Effector memory CD4-positive, alpha-beta T cell (primary cell): ENCODE results near the gene HS3ST5.

ENCODE experiments used
- DNase-seq, 3 donors: peaks; one replicate each; pipeline ENCODE4 v3.0.0-alpha.2; 2020
- H3K27ac ChIP-seq: 2 replicates; pipeline ENCODE4 v1.7.0; 2013; ENCODE audit warnings: mild to moderate bottlenecking, low read length, moderate library complexity; ENCODE audit not compliant: insufficient read depth, poor library complexity, severe bottlenecking
- H3K27me3 ChIP-seq: replicated peaks from 2 replicates; pipeline ENCODE4 v1.7.0; 2013; ENCODE audit warnings: mild to moderate bottlenecking, low read length; ENCODE audit not compliant: insufficient read depth, control insufficient read depth, poor library complexity, severe bottlenecking
- H3K36me3 ChIP-seq: 2 replicates; pipeline ENCODE4 v1.7.0; 2013; ENCODE audit warnings: mild to moderate bottlenecking, low read length, moderate library complexity; ENCODE audit not compliant: control insufficient read depth, insufficient read depth
- H3K4me1 ChIP-seq: 2 replicates; pipeline ENCODE4 v1.7.0; 2013; ENCODE audit warnings: low read length, mild to moderate bottlenecking; ENCODE audit not compliant: control insufficient read depth, insufficient read depth, poor library complexity, severe bottlenecking
- H3K4me3 ChIP-seq: 2 replicates; pipeline ENCODE4 v1.7.0; 2013; ENCODE audit warnings: low read length, low read depth, mild to moderate bottlenecking; ENCODE audit not compliant: insufficient read depth, poor library complexity, severe bottlenecking
- H3K9me3 ChIP-seq: 2 replicates; pipeline ENCODE4 v1.7.0; 2013; ENCODE audit warnings: mild to moderate bottlenecking, low read length, moderate library complexity; ENCODE audit not compliant: control insufficient read depth

Gene HS3ST5

GRCh38 chr6:114068771-114069170 is 274.1 kb downstream of the HS3ST5 start:
- Histone ChIP-seq H3K27me3 (no peaks in the 10 kb centered on the region), H3K4me1 (no peaks in the 10 kb centered on the region), H3K27ac (no peak overlapping the region)

GRCh38 chr6:114068116-114068515 is 274.7 kb downstream of the HS3ST5 start:
- DNase-seq, result no peak
- Histone ChIP-seq H3K27ac (no peak overlapping the region), H3K9me3 (no peaks in the 10 kb centered on the region), H3K4me1 (no peaks in the 10 kb centered on the region), H3K36me3 (no peaks in the 10 kb centered on the region), H3K27me3 (no peaks in the 10 kb centered on the region), H3K4me3 (no peak overlapping the region)

More at GRCh38 chr6:114068771-114069170, 274.1 kb downstream of the HS3ST5 start:
- H3K9me3 ChIP-seq, result no peaks in the 10 kb centered on the region
- DNase-seq, result no peak
- H3K36me3 ChIP-seq, result no peaks in the 10 kb centered on the region
- H3K4me3 ChIP-seq, result no peak overlapping the region

GRCh38 chr6:114064862-114065261 is 278.0 kb downstream of the HS3ST5 start:
- Histone ChIP-seq H3K4me3 (no peak overlapping the region), H3K4me1 (no peaks in the 10 kb centered on the region), H3K36me3 (no peaks in the 10 kb centered on the region), H3K27ac (no peak overlapping the region), H3K27me3 (no peaks in the 10 kb centered on the region), H3K9me3 (no peaks in the 10 kb centered on the region)
- no peak for DNase-seq

- no peak for DNase-seq
- no peak overlapping the region for H3K27ac ChIP-seq
- no peaks in the 10 kb centered on the region for H3K4me1 ChIP-seq
- H3K27me3 ChIP-seq, result no peaks in the 10 kb centered on the region
- H3K4me3 ChIP-seq, result no peak overlapping the region
- H3K9me3 ChIP-seq, result no peaks in the 10 kb centered on the region
- H3K36me3 ChIP-seq, result no peaks in the 10 kb centered on the region
Observed at GRCh38 chr6:114063956-114064355, 278.9 kb downstream of the HS3ST5 start.

GRCh38 chr6:114062199-114062598 is 280.6 kb downstream of the HS3ST5 start:
- no peaks in the 10 kb centered on the region for H3K36me3 ChIP-seq
- no peak for DNase-seq
- H3K9me3 ChIP-seq, result no peaks in the 10 kb centered on the region
- H3K27ac ChIP-seq, result no peak overlapping the region
- no peaks in the 10 kb centered on the region for H3K27me3 ChIP-seq
- no peaks in the 10 kb centered on the region for H3K4me1 ChIP-seq
- no peak overlapping the region for H3K4me3 ChIP-seq

- no peak overlapping the region for H3K27ac ChIP-seq
- no peak overlapping the region for H3K4me3 ChIP-seq
- DNase-seq, result no peak
- no peaks in the 10 kb centered on the region for H3K9me3 ChIP-seq
- no peaks in the 10 kb centered on the region for H3K36me3 ChIP-seq
- H3K4me1 ChIP-seq, result no peaks in the 10 kb centered on the region
- H3K27me3 ChIP-seq, result no peaks in the 10 kb centered on the region
Observed at GRCh38 chr6:114061741-114062140, 281.1 kb downstream of the HS3ST5 start.

GRCh38 chr6:114061116-114061515 is 281.7 kb downstream of the HS3ST5 start:
- H3K36me3 ChIP-seq, result no peaks in the 10 kb centered on the region
- no peak overlapping the region for H3K4me3 ChIP-seq
- no peak for DNase-seq
- H3K4me1 ChIP-seq, result no peaks in the 10 kb centered on the region
- H3K9me3 ChIP-seq, result no peaks in the 10 kb centered on the region
- H3K27me3 ChIP-seq, result no peaks in the 10 kb centered on the region
- H3K27ac ChIP-seq, result no peak overlapping the region

GRCh38 chr6:114058435-114058834 is 284.4 kb downstream of the HS3ST5 start:
- no peak for DNase-seq
- Histone ChIP-seq H3K4me1 (no peaks in the 10 kb centered on the region), H3K4me3 (no peak overlapping the region), H3K27me3 (no peaks in the 10 kb centered on the region), H3K9me3 (no peaks in the 10 kb centered on the region), H3K36me3 (no peaks in the 10 kb centered on the region), H3K27ac (no peak overlapping the region)

GRCh38 chr6:114055763-114056162 is 287.1 kb downstream of the HS3ST5 start:
- Histone ChIP-seq H3K4me3 (no peak overlapping the region), H3K4me1 (no peaks in the 10 kb centered on the region), H3K36me3 (no peaks in the 10 kb centered on the region), H3K9me3 (no peaks in the 10 kb centered on the region), H3K27me3 (no peaks in the 10 kb centered on the region), H3K27ac (no peak overlapping the region)
- no peak for DNase-seq

- Histone ChIP-seq H3K27me3 (no peaks in the 10 kb centered on the region), H3K36me3 (no peaks in the 10 kb centered on the region), H3K4me3 (no peak overlapping the region), H3K4me1 (no peaks in the 10 kb centered on the region), H3K27ac (no peak overlapping the region), H3K9me3 (no peaks in the 10 kb centered on the region)
- no peak for DNase-seq
Observed at GRCh38 chr6:114055349-114055748, 287.5 kb downstream of the HS3ST5 start.

GRCh38 chr6:114053791-114054190 is 289.0 kb downstream of the HS3ST5 start:
- no peak overlapping the region for H3K27ac ChIP-seq
- no peaks in the 10 kb centered on the region for H3K4me1 ChIP-seq
- H3K9me3 ChIP-seq, result no peaks in the 10 kb centered on the region
- H3K27me3 ChIP-seq, result no peaks in the 10 kb centered on the region
- DNase-seq, result no peak
- no peaks in the 10 kb centered on the region for H3K36me3 ChIP-seq
- no peak overlapping the region for H3K4me3 ChIP-seq
